22Rv1 (cell line): ENCODE data around the gene TMEM163.
"Not testable (repeated sequence)": the region's sequence is repeated elsewhere in the genome, so short reads cannot be mapped to it uniquely, and the experiment has no call there.

Experiments
- H3K27ac ChIP-seq: fragments of 450-650 bp; 2 replicates; pipeline ENCODE4 v1.5.1; 2017
- ZFX ChIP-seq: fragments of 450-650 bp; IDR thresholded peaks from 2 replicates; pipeline ENCODE4 v1.6.1; 2017; ENCODE audit warnings: antibody characterized with exemption, borderline replicate concordance
- TF ChIP-seq, protein P1 (sequence below): fragments of 450-650 bp; IDR thresholded peaks from 2 replicates; pipeline ENCODE4 v1.5.1; 2017; ENCODE audit warnings: mild to moderate bottlenecking

Gene TMEM163

DNA sequence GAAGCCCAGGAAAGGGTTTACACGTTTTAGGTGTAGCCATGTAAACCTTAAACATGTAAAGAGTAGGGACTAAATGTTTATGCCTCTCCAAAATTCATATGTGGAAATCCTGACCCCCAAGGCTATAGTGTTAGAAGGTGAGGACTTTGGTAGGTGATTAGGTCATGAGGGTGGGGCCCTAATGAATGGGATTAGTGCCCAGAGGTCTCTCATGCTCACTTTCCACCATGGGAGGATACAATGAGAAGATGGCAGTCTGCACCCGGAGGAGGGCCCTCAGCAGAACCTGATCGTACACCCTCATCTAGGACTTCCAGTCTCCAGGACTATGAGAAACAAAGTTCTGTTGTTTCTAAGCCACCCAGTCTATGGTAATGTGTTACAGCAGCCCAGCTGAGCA is 119.6 kb downstream of the TMEM163 start:
- H3K27ac ChIP-seq: no peak overlapping the region
- TF ChIP-seq, protein P1, sequence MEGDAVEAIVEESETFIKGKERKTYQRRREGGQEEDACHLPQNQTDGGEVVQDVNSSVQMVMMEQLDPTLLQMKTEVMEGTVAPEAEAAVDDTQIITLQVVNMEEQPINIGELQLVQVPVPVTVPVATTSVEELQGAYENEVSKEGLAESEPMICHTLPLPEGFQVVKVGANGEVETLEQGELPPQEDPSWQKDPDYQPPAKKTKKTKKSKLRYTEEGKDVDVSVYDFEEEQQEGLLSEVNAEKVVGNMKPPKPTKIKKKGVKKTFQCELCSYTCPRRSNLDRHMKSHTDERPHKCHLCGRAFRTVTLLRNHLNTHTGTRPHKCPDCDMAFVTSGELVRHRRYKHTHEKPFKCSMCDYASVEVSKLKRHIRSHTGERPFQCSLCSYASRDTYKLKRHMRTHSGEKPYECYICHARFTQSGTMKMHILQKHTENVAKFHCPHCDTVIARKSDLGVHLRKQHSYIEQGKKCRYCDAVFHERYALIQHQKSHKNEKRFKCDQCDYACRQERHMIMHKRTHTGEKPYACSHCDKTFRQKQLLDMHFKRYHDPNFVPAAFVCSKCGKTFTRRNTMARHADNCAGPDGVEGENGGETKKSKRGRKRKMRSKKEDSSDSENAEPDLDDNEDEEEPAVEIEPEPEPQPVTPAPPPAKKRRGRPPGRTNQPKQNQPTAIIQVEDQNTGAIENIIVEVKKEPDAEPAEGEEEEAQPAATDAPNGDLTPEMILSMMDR: no peak
- TF ChIP-seq ZFX: no peak

DNA sequence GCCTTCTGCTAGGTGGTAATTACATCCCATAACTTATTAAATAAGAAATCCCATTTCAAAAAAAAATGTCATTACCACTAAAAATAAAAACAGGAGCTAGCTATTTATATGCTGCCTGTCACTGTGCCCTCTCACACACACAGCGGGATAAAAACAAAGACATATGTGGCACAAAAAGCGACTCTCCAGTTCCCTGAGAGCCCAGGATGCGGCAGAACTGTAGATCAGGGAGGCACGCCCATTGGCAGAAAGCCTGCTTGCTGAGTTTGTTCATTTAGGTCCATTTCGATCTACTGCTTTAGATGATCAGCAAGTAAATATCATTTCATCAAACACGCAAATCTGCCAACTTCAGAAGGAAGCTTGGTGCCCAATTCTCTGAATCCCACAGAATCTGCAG is 124.4 kb downstream of the TMEM163 start:
- TF ChIP-seq ZFX: no peak
- TF ChIP-seq, protein P1: no peak
- H3K27ac ChIP-seq: no peak overlapping the region

DNA sequence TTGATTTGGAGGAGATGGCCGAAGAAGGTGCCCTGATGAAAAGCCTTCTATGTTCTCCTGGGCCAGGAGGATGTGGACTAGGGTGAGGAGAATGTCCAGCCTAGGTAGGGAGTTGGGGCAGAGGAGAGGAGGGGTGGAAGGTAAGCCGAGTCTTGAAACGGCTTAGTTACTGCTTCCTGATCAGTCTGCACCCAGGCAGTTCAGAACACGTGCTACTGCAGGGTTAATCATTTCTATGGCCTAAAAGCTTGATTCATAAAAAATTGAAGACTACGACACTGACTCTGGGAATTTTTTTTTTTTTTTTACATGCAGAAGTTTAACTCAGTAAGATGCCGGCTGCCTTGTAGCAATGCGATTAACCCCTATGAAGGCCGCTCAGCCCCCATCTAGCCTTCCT is 125.3 kb downstream of the TMEM163 start:
- no peak overlapping the region for H3K27ac ChIP-seq
- TF ChIP-seq, protein P1: no peak
- no peak for TF ChIP-seq ZFX

DNA sequence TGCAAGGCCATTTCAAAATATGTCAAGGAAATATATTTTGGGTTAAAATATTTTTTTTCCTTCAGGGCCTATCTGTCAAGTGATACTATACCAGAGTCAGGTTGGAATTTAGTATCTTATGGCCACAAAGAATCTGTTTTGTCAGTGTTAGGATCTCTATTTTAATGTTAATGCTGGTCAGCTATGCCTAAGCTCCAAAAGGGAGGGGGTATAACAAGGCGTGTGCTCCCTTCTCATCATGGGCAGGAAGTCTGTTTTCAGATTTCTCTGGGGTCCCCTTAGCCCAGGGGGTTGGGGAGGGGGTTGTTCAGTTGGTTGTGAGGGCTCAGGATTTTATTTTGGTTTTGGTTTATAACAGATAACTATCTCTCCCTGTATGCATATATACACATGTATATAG is 126.4 kb downstream of the TMEM163 start:
- no peak overlapping the region for H3K27ac ChIP-seq
- TF ChIP-seq, protein P1: no peak
- no peak for TF ChIP-seq ZFX

DNA sequence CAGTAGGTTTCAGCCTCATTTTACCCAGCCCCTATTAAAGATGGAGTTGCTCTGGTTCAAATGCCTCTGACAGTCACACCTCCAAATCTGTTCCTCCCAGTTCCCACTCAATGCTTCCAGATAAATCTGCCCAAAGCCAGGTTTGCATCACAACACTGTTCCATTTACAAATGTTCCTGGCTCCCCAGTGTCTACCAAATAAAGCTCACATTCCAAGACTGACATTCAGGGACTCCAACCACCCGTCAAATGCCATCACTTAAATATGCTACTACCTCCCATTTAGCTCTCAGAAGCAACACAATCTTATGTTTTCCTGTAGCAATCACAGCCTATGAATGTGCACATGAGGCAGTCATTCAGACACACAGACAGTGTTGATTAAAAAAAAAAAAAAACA is 127.3 kb downstream of the TMEM163 start:
- no peak for TF ChIP-seq ZFX
- TF ChIP-seq, protein P1: no peak
- H3K27ac ChIP-seq: no peak overlapping the region

DNA sequence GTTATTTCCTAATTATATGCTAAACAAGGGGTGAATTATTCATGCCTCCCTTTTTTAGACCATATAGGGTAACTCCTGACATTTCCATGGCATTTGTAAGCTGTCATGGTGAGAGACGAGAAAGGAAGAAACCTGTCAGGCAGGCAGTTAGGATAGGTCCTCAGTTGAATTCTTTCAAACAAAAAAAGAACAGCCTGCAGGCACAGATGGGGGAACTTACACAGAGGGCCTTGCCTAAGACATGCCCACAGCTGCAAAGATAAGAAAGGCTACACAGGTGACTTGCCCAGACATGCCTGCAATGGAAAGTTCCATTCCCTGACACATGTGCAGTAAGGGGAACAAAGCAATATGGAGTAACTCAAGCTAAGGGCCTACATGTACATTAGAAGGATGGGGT is 128.1 kb downstream of the TMEM163 start:
- TF ChIP-seq, protein P1: no peak
- TF ChIP-seq ZFX: no peak
- H3K27ac ChIP-seq: no peak overlapping the region

DNA sequence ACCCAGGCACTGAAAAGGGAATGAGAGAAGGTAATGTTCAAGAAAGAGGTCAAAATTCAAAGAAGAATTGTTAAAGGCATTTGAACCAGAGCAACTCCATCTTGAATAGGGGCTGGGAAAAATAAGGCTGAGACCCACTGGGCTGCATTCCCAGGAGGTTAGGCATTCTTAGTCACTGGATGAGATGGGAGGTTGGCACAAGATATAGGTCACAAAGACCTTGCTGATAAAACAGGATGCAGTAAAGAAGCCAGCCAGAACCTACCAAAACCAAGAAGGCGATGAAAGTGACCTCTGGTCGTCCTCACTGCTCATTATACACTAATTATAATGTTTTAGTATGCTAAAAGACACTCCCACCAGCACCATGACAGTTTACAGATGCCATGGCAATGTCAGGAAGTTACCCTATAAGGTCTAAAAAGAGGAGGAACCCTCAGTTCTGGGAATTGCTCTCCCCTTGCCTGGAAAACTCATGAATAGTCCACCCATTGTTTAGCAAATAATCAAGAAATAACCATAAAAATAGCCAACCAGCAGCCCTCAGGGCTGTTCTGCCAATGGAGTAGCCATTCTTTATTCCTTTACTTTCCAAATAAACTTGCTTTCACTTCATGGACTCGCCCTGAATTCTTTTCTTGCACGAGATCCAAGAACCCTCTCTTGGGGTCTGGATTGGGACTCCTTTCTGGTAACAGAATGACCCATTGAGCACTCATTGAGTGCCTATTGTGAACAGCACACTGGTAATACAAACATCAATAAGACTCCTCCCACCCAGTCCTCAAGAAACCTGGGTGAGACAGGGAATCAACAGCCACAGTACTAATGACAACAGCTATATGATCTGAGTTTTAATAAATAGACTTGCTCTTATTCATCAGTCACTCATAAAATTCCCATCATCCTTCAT is 129.4 kb downstream of the TMEM163 start:
- not testable (repeated sequence) for H3K27ac ChIP-seq

DNA sequence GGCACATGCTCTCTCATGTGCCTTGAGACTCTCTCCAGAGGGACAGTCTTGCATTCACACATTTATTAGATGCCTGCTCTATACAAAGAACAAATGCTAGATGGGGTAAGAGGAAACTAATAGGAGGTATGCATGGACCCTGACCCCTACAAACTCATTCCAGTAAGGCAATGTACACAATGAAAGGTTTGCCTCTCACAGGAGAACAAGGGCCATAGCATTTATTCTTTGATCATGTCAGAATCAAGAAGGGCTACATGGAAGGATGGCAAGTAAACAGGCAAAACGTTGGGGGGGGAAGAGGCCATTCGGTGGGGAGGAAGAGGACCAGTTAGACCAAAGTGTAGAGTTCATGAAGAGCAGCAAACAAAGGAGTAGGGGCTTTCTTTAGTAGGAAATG is 130.2 kb downstream of the TMEM163 start:
- TF ChIP-seq, protein P1: no peak
- no peak for TF ChIP-seq ZFX

More for the DNA sequence above, 130.2 kb downstream of the TMEM163 start:
- H3K27ac ChIP-seq: no peak overlapping the region
